Hepatocyte (in vitro differentiated cells): ENCODE data around the gene THYN1. TPM values are rescaled to one million over a fixed set of nuclear protein-coding genes. Genes with fewer than 3 reads are reported as not detected.

Source experiments
- DNase-seq: peaks from one replicate; pipeline ENCODE4 v3.0.0-alpha.2; 2016; ENCODE audit warnings: low spot score
- H2AFZ ChIP-seq: fragments of 200-600 bp; sonication (generic); 2 replicates; pipeline ENCODE4 v1.6.0; 2016; ENCODE audit warnings: antibody characterized with exemption, mild to moderate bottlenecking
- H3K27ac ChIP-seq: fragments of 200-600 bp; sonication (generic); 2 replicates; pipeline ENCODE4 v1.5.1; 2016; ENCODE audit warnings: mild to moderate bottlenecking
- H3K27me3 ChIP-seq: fragments of 200-600 bp; sonication (generic); 2 replicates; pipeline ENCODE4 v1.6.1; 2016
- H3K36me3 ChIP-seq: fragments of 200-600 bp; sonication (generic); replicated peaks from 2 replicates; pipeline ENCODE4 v1.5.1; 2016; ENCODE audit warnings: low read depth; ENCODE audit not compliant: insufficient read depth
- H3K4me1 ChIP-seq: fragments of 200-600 bp; sonication (generic); 2 replicates; pipeline ENCODE4 v1.5.1; 2016; ENCODE audit warnings: mild to moderate bottlenecking, moderate library complexity; ENCODE audit not compliant: insufficient read depth
- H3K4me2 ChIP-seq: fragments of 200-600 bp; sonication (generic); 2 replicates; pipeline ENCODE4 v1.6.0; 2016
- H3K4me3 ChIP-seq: fragments of 200-600 bp; sonication (generic); 2 replicates; pipeline ENCODE4 v1.5.1; 2016; ENCODE audit warnings: mild to moderate bottlenecking
- H3K79me2 ChIP-seq: fragments of 200-600 bp; sonication (generic); 2 replicates; pipeline ENCODE4 v1.6.0; 2017; ENCODE audit warnings: mild to moderate bottlenecking
- H3K9me2 ChIP-seq: fragments of 200-600 bp; sonication (generic); replicated peaks from 2 replicates; pipeline ENCODE4 v1.6.0; 2017; ENCODE audit warnings: mild to moderate bottlenecking; ENCODE audit not compliant: insufficient read depth
- H3K9me3 ChIP-seq: fragments of 200-600 bp; sonication (generic); 2 replicates; pipeline ENCODE4 v1.5.1; 2016; ENCODE audit warnings: low read depth, mild to moderate bottlenecking
- H4K20me1 ChIP-seq: fragments of 200-600 bp; sonication (generic); 2 replicates; pipeline ENCODE4 v1.6.0; 2016; ENCODE audit warnings: mild to moderate bottlenecking; ENCODE audit not compliant: insufficient read depth, poor library complexity, severe bottlenecking
- EZH2 ChIP-seq: fragments of 200-600 bp; sonication (generic); IDR thresholded peaks from 2 replicates; pipeline ENCODE4 v1.6.1; 2016; ENCODE audit warnings: antibody characterized with exemption, mild to moderate bottlenecking, borderline replicate concordance
- EZH2phosphoT487 ChIP-seq: fragments of 200-600 bp; sonication (generic); IDR thresholded peaks from one replicate; pipeline ENCODE4 v1.6.1; 2018; ENCODE audit warnings: antibody characterized with exemption, mild to moderate bottlenecking, low read depth, moderate library complexity; ENCODE audit not compliant: unreplicated experiment, severe bottlenecking
- WGBS: methylation state at CpG from one replicate; pipeline ENCODE4 v1.1.6; 2016; ENCODE audit warnings: low lambda C conversion rate; ENCODE audit errors: missing lambda C conversion rate; 5-methylcytosine and 5-hydroxymethylcytosine counted together
- polyA plus RNA-seq: library from polyadenylated mRNA; unstranded; fragments of >200 nt; fragmentation: Nextera tagmentation; extraction: Ambion mirVana; gene quantifications from 2 replicates; pipeline ENCODE4 v1.2.1, GENCODE V29; 2016
- total RNA-seq: library from RNA; depleted of rRNA; stranded (reverse); fragments of >200 nt; gene quantifications from 2 replicates; pipeline ENCODE4 v1.2.3, GENCODE V29; 2014
- TF ChIP-seq, protein P1 (sequence below): fragments of 200-600 bp; sonication (generic); IDR thresholded peaks from 2 replicates; pipeline ENCODE4 v1.5.1; 2016; ENCODE audit warnings: antibody characterized with exemption, mild to moderate bottlenecking; ENCODE audit not compliant: poor library complexity

Gene THYN1
- total and polyA plus RNA-seq, 2 experiments from 2014 or later: 45.7 to 59.8 TPM

GRCh38 chr11:134261626-134262488, 8.7 kb upstream of the THYN1 start:
- Histone ChIP-seq H3K4me3 (no peak overlapping the region), H3K4me1 (no peaks in the 10 kb centered on the region), H3K4me2 (no peak overlapping the region), H3K9me3 (no peaks in the 10 kb centered on the region), H3K36me3 (no peaks in the 10 kb centered on the region), H2AFZ (no peak overlapping the region), H3K9me2 (no peaks in the 10 kb centered on the region), H4K20me1 (no peaks in the 10 kb centered on the region), H3K79me2 (no peaks in the 10 kb centered on the region), H3K27me3 (no peaks in the 10 kb centered on the region), H3K27ac (no peak overlapping the region)
- 88% methylated on average over 14 of the region's 14 CpGs for WGBS
- peak; percentile 42 for DNase-seq
- TF ChIP-seq, protein P1, sequence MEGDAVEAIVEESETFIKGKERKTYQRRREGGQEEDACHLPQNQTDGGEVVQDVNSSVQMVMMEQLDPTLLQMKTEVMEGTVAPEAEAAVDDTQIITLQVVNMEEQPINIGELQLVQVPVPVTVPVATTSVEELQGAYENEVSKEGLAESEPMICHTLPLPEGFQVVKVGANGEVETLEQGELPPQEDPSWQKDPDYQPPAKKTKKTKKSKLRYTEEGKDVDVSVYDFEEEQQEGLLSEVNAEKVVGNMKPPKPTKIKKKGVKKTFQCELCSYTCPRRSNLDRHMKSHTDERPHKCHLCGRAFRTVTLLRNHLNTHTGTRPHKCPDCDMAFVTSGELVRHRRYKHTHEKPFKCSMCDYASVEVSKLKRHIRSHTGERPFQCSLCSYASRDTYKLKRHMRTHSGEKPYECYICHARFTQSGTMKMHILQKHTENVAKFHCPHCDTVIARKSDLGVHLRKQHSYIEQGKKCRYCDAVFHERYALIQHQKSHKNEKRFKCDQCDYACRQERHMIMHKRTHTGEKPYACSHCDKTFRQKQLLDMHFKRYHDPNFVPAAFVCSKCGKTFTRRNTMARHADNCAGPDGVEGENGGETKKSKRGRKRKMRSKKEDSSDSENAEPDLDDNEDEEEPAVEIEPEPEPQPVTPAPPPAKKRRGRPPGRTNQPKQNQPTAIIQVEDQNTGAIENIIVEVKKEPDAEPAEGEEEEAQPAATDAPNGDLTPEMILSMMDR: peak; percentile 41
- TF ChIP-seq EZH2: no peak

- no peak for DNase-seq
- no peaks in the 10 kb centered on the region for H3K36me3 ChIP-seq
Measured at GRCh38 chr11:134260983-134261382, 7.8 kb upstream of the THYN1 start.

GRCh38 chr11:134260503-134260902, 7.4 kb upstream of the THYN1 start:
- Histone ChIP-seq H4K20me1 (no peaks in the 10 kb centered on the region), H3K79me2 (peaks cover under 1% of the 10 kb centered on the region), H3K27me3 (no peaks in the 10 kb centered on the region), H3K36me3 (no peaks in the 10 kb centered on the region), H3K4me2 (no peak overlapping the region), H2AFZ (no peak overlapping the region), H3K27ac (no peak overlapping the region), H3K9me3 (no peaks in the 10 kb centered on the region), H3K4me3 (no peak overlapping the region), H3K4me1 (no peaks in the 10 kb centered on the region), H3K9me2 (no peaks in the 10 kb centered on the region)
- DNase-seq: no peak
- TF ChIP-seq EZH2phosphoT487: no peak
- TF ChIP-seq, protein P1: no peak
- no peak for TF ChIP-seq EZH2

More at GRCh38 chr11:134260983-134261382, 7.8 kb upstream of the THYN1 start:
- no peak overlapping the region for H3K4me2 ChIP-seq
- no peaks in the 10 kb centered on the region for H3K27me3 ChIP-seq
- H3K4me3 ChIP-seq: no peak overlapping the region
- H3K9me3 ChIP-seq: no peaks in the 10 kb centered on the region
- WGBS: 97% methylated on average over 16 of the region's 16 CpGs
- H3K79me2 ChIP-seq: no peaks in the 10 kb centered on the region
- H2AFZ ChIP-seq: no peak overlapping the region
- H3K4me1 ChIP-seq: no peaks in the 10 kb centered on the region
- H3K9me2 ChIP-seq: no peaks in the 10 kb centered on the region
- H4K20me1 ChIP-seq: no peaks in the 10 kb centered on the region
- TF ChIP-seq, protein P1: no peak
- TF ChIP-seq EZH2phosphoT487 (no peak), EZH2 (no peak)
- H3K27ac ChIP-seq: no peak overlapping the region
